Activated T-cell treated with anti-CD3 and anti-CD28 coated beads, Interleukin-2, amount 50 U/mL, for 4 hours (primary cell): ENCODE results near the gene CGAS. TPM values are rescaled to one million over a fixed set of nuclear protein-coding genes. Genes with fewer than 3 reads are reported as not detected.
"Not testable (repeated sequence)": the region's sequence is repeated elsewhere in the genome, so short reads cannot be mapped to it uniquely, and the experiment has no call there.

ENCODE experiments used
- ATAC-seq, 2 donors: fragments of 200-7000 bp; cut with Tn5 transposase; one replicate each; pipeline ENCODE4 v1.10.0; 2021
- DNase-seq: peaks from one replicate; pipeline ENCODE4 v3.0.0-alpha.2; 2020
- H3K27me3 Mint-ChIP-seq: one replicate; pipeline ENCODE4 v1.8.0; 2021; ENCODE audit warnings: low read depth, mixed read lengths
- H3K36me3 Mint-ChIP-seq: one replicate; pipeline ENCODE4 v1.8.0; 2022; ENCODE audit warnings: mixed read lengths; ENCODE audit not compliant: insufficient read depth
- H3K4me1 Mint-ChIP-seq: one replicate; pipeline ENCODE4 v1.8.0; 2021; ENCODE audit warnings: low read depth, mixed read lengths
- H3K4me3 Mint-ChIP-seq: one replicate; pipeline ENCODE4 v1.8.0; 2021; ENCODE audit warnings: mild to moderate bottlenecking, moderate library complexity, mixed read lengths
- H3K9me3 Mint-ChIP-seq: one replicate; pipeline ENCODE4 v1.8.0; 2021; ENCODE audit warnings: mixed read lengths
- total RNA-seq, 3 donors: library from RNA; stranded (reverse); gene quantifications; one replicate each; pipeline ENCODE4 v1.2.1, GENCODE V29; 2021

Gene CGAS
- total RNA-seq, 3 donors from 2014 or later: 27.4 to 36.2 (median 29.6) TPM

DNA sequence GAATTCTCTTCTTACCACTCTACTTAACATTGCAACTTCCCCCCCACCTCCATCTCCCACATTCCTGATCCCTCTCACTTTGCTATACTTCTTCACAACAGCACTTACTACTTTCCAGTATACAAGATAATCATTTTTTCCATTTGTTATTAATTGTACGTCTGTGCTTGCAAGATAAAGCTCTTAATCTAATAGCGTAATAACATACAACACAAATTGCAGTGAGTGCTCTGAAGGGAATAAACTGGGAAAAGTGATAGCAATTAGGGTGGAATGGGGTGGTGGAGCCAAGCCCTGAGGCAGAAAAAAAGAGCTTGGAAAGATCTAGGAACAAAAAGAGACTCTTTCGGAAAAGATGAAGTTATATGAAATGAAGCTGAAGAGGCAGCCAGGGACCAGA is 8.5 kb downstream of the CGAS start:
- Mint-ChIP-seq H3K4me3 (no peak overlapping the region), H3K36me3 (peaks cover 36% of the 10 kb centered on the region), H3K9me3 (no peaks in the 10 kb centered on the region), H3K4me1 (peaks cover 34% of the 10 kb centered on the region), H3K27me3 (no peaks in the 10 kb centered on the region)
- no peak for ATAC-seq
- no peak for DNase-seq

- peaks cover 23% of the 10 kb centered on the region for H3K36me3 Mint-ChIP-seq
- no peak for ATAC-seq
Observed at GRCh38 chr6:73435236-73435635, 16.9 kb downstream of the CGAS start.

DNA sequence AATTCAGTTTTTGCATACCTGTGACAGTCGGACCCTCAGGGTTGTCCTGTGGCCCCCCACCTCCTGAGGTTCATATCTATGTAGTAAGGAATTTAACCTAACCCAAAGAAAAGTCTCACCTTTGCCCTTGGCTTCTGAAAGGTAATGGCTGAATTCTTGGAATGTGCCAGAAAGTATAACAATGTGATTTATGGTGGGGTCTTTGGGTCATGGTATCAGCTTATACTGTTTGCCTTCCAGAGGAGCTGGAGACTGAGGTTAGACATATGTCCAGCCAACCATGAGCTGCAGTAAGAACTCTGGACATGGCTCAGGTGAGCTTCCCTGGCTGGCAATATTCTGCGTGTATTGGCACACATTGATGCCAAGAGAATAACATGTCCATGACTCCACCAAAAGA is 30.6 kb downstream of the CGAS start:
- DNase-seq (no peak), ATAC-seq (no peak)
- H3K9me3 Mint-ChIP-seq: no peaks in the 10 kb centered on the region
- H3K4me3 Mint-ChIP-seq: no peak overlapping the region
- no peaks in the 10 kb centered on the region for H3K27me3 Mint-ChIP-seq
- H3K4me1 Mint-ChIP-seq: peaks cover 27% of the 10 kb centered on the region
- peaks cover 20% of the 10 kb centered on the region for H3K36me3 Mint-ChIP-seq

More at GRCh38 chr6:73435236-73435635, 16.9 kb downstream of the CGAS start:
- Mint-ChIP-seq H3K4me3 (no peak overlapping the region), H3K4me1 (peaks cover 6% of the 10 kb centered on the region), H3K27me3 (no peaks in the 10 kb centered on the region), H3K9me3 (no peaks in the 10 kb centered on the region)
- DNase-seq: no peak

DNA sequence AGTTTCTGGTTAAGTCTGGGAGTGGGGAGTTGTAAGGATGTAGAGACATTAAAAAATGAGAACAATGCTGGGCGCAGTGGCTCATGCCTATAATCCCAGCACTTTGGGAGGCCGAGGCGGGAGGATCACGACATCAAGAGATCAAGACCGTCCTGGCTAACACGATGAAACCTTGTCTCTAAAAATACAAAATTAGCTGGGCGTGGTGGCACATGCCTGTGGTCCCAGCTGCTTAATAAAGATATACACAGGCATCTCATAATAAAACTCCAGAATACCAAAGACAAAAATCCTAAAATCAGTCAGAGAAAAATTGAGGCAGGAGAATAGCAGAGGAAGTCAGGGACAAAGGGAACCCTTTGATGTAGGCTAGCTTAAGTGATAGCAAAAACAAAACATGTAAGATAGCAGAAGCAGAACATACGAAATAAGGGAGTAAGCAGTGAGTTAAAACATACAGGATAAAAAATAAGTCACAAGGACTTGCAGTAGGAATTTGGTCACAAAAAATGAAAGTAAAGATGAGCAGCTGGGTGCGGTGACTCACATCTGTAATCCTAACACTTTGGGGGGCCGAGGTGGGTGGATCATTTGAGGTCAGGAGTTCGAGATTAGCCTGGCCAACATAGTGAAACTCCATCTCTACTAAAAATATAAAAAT is 33.9 kb downstream of the CGAS start:
- no peak overlapping the region for H3K4me3 Mint-ChIP-seq
- DNase-seq (no peak), ATAC-seq (no peak)
- no peaks in the 10 kb centered on the region for H3K9me3 Mint-ChIP-seq
- H3K27me3 Mint-ChIP-seq: no peaks in the 10 kb centered on the region
- peaks cover 27% of the 10 kb centered on the region for H3K36me3 Mint-ChIP-seq
- H3K4me1 Mint-ChIP-seq: peaks cover 23% of the 10 kb centered on the region

GRCh38 chr6:73413102-73413501 is 39.0 kb downstream of the CGAS start:
- no peaks in the 10 kb centered on the region for H3K27me3 Mint-ChIP-seq
- ATAC-seq (no peak), DNase-seq (no peak)
- H3K36me3 Mint-ChIP-seq: peaks cover 19% of the 10 kb centered on the region
- peaks cover 3% of the 10 kb centered on the region for H3K4me1 Mint-ChIP-seq
- H3K9me3 Mint-ChIP-seq: no peaks in the 10 kb centered on the region
- H3K4me3 Mint-ChIP-seq: no peak overlapping the region

GRCh38 chr6:73409395-73409794 is 42.7 kb downstream of the CGAS start:
- H3K4me1 Mint-ChIP-seq: no peaks in the 10 kb centered on the region
- H3K27me3 Mint-ChIP-seq: no peaks in the 10 kb centered on the region
- no peak overlapping the region for H3K4me3 Mint-ChIP-seq
- ATAC-seq: no peak
- no peak for DNase-seq
- H3K36me3 Mint-ChIP-seq: peaks cover under 1% of the 10 kb centered on the region
- H3K9me3 Mint-ChIP-seq: no peaks in the 10 kb centered on the region

DNA sequence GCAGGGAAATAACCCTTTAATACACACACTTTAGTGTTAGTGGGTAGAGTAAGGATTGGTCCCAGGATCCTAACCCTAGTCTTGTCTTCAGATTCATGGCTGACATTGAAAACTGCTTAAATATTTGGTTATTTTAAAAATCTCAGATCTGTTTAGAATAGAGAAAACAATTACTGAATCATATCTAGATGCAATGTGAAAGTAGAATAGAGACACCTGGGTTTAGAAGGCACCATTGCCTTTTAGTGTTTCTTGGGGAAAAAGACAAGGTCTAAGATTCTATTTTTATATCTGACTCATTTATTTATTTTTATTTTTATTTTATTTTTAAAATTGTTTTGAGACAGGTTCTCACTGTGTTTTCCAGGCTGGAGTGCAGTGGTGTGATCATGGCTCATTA is 51.4 kb downstream of the CGAS start:
- Mint-ChIP-seq H3K4me3 (no peak overlapping the region), H3K4me1 (no peaks in the 10 kb centered on the region), H3K9me3 (no peaks in the 10 kb centered on the region), H3K27me3 (no peaks in the 10 kb centered on the region), H3K36me3 (no peaks in the 10 kb centered on the region)
- ATAC-seq: no peak
- no peak for DNase-seq

DNA sequence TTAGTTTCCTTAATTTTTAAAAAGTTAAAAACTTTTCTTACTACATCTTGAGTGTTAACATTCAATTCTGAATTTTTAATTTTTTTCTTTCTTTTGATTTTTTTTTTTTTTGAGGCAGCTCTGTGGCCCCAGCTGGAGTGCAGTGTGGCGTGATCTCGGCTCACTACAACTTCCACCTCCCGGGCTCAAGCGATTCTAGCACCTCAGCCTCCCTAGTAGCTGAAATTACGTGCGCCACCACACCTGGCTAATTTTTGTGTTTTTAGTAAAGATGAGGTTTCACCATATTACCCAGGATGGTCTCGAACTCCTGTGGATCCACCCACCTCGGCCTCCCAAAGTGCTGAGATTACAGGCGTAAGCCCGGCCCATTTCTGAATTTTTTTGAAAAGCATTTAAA is 56.2 kb downstream of the CGAS start:
- Mint-ChIP-seq H3K9me3 (no peaks in the 10 kb centered on the region), H3K27me3 (no peaks in the 10 kb centered on the region), H3K36me3 (no peaks in the 10 kb centered on the region), H3K4me1 (peaks cover 12% of the 10 kb centered on the region), H3K4me3 (no peak overlapping the region)
- ATAC-seq (no peak), DNase-seq (no peak)

DNA sequence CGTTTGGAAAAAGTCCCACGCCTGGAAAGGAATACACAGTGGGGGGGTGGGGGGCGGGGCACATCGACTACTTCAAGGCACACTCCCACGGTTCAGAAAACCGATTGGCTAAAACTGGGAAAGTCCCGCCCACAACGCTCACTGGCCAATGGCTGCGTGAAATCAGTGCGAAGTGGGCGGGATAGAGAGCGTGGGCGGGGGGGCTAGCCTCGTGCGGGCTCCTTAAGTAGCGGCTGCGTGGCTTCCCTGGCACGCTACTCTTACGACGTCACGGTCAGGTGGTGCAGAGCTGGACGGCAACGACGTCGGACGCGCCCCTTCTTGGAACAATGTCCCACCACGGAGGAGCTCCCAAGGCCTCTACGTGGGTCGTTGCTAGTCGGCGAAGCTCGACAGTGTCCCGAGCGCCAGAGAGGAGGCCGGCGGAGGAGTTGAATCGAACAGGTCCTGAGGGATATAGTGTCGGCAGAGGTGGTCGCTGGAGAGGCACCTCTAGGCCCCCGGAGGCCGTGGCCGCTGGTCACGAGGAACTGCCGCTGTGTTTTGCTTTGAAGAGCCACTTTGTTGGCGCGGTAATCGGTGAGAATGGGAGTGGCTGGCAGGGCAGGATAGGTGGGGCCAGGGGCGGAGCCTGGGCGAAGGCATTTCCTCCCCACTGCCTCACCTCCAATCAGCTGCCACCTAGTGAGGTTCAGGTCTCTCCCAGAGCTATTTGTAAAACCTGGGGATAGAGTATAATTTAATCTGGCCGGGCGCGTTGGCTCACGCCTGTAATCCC is 57.3 kb downstream of the CGAS start, which contains the start of gene DDX43:
TSS of gene DDX43 (plus strand) at position 252 of the 778 bp plus-strand sequence. CDS start at position 330, 78 bp downstream.
- no peaks in the 10 kb centered on the region for H3K9me3 Mint-ChIP-seq
- DNase-seq (no peak), ATAC-seq (peak in 1 of 2 donors; percentile 86)
- H3K36me3 Mint-ChIP-seq: no peaks in the 10 kb centered on the region
- peaks cover 14% of the 10 kb centered on the region for H3K4me1 Mint-ChIP-seq
- no peaks in the 10 kb centered on the region for H3K27me3 Mint-ChIP-seq
- H3K4me3 Mint-ChIP-seq: peak within 1 kb of the TSS; percentile 72

DNA sequence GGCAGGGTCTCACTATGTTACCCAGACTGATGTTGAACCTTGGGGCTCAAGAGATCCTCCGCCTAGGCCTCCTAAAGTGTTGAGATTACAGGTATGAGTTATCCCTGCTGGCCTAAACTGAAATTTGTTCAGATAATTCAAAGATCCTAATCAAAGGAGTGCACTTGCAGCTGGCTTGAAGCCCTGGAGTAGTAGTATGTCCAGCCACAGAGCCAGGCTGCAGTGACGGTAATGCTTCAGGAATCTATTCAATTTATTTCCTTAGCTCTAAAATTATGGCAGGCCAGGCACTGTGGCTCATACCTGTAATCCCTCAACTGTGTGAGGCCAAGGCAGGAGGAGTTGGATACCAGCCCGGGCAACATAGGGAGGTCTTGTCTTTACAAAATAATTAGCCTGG is 58.8 kb downstream of the CGAS start:
- H3K4me3 Mint-ChIP-seq: no peak overlapping the region
- peaks cover 20% of the 10 kb centered on the region for H3K4me1 Mint-ChIP-seq
- no peaks in the 10 kb centered on the region for H3K36me3 Mint-ChIP-seq
- H3K9me3 Mint-ChIP-seq: no peaks in the 10 kb centered on the region
- DNase-seq (no peak), ATAC-seq (no peak)
- H3K27me3 Mint-ChIP-seq: no peaks in the 10 kb centered on the region

GRCh38 chr6:73392188-73392587 is 59.9 kb downstream of the CGAS start:
- H3K36me3 Mint-ChIP-seq, H3K27me3 Mint-ChIP-seq, DNase-seq, H3K4me3 Mint-ChIP-seq, H3K9me3 Mint-ChIP-seq, ATAC-seq: not testable (repeated sequence)
- H3K4me1 Mint-ChIP-seq: peaks cover 20% of the 10 kb centered on the region

DNA sequence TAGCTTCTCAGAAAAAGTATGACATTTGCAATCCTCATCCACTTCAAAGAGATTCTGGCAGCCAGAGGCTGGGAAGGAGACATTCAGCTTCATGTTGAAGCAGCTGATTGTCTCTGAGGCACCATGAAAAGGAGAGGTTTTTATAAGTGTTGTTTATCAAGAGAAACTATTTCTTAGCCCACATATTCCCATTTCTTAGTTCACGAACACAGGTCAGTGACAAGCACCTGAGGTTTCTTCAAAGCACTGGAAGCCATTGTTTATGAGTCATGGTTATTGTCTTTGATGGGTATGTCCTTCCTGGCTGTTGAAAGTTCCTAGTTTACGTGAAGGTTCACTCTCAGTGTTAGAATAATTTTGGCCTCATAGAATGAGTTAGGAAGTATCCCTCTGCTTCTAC is 60.4 kb downstream of the CGAS start:
- ATAC-seq: no peak
- no peaks in the 10 kb centered on the region for H3K36me3 Mint-ChIP-seq

GRCh38 chr6:73389854-73390253 is 62.2 kb downstream of the CGAS start:
- no peaks in the 10 kb centered on the region for H3K9me3 Mint-ChIP-seq
- no peaks in the 10 kb centered on the region for H3K36me3 Mint-ChIP-seq
- peaks cover 2% of the 10 kb centered on the region for H3K27me3 Mint-ChIP-seq
- H3K4me1 Mint-ChIP-seq: peaks cover 19% of the 10 kb centered on the region
- ATAC-seq (no peak), DNase-seq (no peak)
- no peak overlapping the region for H3K4me3 Mint-ChIP-seq

More for the DNA sequence above, 60.4 kb downstream of the CGAS start:
- H3K4me1 Mint-ChIP-seq: peaks cover 20% of the 10 kb centered on the region
- H3K9me3 Mint-ChIP-seq: no peaks in the 10 kb centered on the region
- DNase-seq: no peak
- H3K4me3 Mint-ChIP-seq: no peak overlapping the region
- peaks cover 2% of the 10 kb centered on the region for H3K27me3 Mint-ChIP-seq

DNA sequence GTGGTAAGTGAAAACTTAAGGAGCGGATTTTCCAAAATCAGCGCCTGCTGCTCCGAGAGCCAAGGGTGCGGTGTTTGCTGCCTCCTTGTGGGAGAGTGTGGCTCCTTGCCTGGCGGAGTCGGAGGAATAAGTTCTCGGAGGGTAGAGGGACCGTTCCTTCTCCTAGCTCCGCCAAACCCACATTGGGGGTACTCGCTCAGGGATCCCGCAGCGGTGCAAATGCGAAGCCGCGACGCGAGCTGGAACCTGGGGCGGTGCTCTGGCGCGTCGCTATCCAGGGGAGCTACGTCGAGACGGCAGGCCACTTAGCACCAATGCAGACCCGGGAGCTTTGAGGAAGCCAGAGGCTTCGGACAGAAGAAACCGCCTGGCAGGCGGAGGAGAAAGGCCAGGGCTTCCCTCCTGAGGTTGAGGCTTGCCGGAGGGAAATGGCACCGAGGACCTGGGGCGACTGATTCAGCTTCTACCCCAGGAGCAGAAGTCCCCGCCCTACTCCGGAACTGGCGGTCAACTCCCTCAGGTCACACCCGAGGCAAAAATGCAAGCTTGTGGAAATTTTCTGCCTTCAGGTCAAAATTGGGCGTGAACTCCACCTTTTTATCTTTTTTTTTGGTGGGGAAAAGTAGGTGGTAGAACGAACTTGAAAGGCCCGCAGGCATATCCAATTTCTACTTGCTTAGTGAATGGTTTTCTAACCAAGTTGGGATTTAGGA is 63.1 kb downstream of the CGAS start:
- Mint-ChIP-seq H3K27me3 (peaks cover 2% of the 10 kb centered on the region), H3K9me3 (no peaks in the 10 kb centered on the region), H3K4me3 (peak overlapping the region; percentile 81), H3K36me3 (no peaks in the 10 kb centered on the region), H3K4me1 (peaks cover 19% of the 10 kb centered on the region)
- DNase-seq (peak; percentile 37), ATAC-seq (peak; percentile 82 to 90)
